ENCODE data around the gene FRMPD3.
A peak's percentile ranks its signal among the peaks of the same experiment; 100 is the strongest.
"Not testable (repeated sequence)": the region's sequence is repeated elsewhere in the genome, so short reads cannot be mapped to it uniquely, and the experiment has no call there.

FRMPD3 gene

GRCh38 chrX:107454302-107454701 is 4.8 kb downstream of the FRMPD3 start:
- DNase-seq (ENCODE audit: low spot score): peak; percentile 18

GRCh38 chrX:107457289-107457688 is 7.8 kb downstream of the FRMPD3 start:
- no peaks in the 10 kb centered on the region for H3K4me1 Mint-ChIP-seq (ENCODE audit: low read depth)
- no peak overlapping the region for H3K4me3 Mint-ChIP-seq
- peaks cover 17% of the 10 kb centered on the region for H3K27me3 Mint-ChIP-seq (ENCODE audit: low read depth)
- H3K36me3 Mint-ChIP-seq (ENCODE audit: low read depth): no peaks in the 10 kb centered on the region
- H3K9me3 Mint-ChIP-seq: no peaks in the 10 kb centered on the region
- DNase-seq (ENCODE audit: low spot score): no peak
- no peak overlapping the region for H3K27ac Mint-ChIP-seq

More at GRCh38 chrX:107454302-107454701, 4.8 kb downstream of the FRMPD3 start:
- Mint-ChIP-seq H3K36me3 (ENCODE audit: low read depth) (no peaks in the 10 kb centered on the region), H3K27me3 (ENCODE audit: low read depth) (peaks cover 36% of the 10 kb centered on the region), H3K27ac (no peak overlapping the region), H3K4me3 (no peak overlapping the region), H3K4me1 (ENCODE audit: low read depth) (peaks cover 4% of the 10 kb centered on the region), H3K9me3 (no peaks in the 10 kb centered on the region)

- H3K4me1 Mint-ChIP-seq (ENCODE audit: low read depth): no peaks in the 10 kb centered on the region
- H3K9me3 Mint-ChIP-seq: no peaks in the 10 kb centered on the region
- H3K4me3 Mint-ChIP-seq: no peak overlapping the region
- no peak overlapping the region for H3K27ac Mint-ChIP-seq
- no peaks in the 10 kb centered on the region for H3K36me3 Mint-ChIP-seq (ENCODE audit: low read depth)
- no peak for DNase-seq (ENCODE audit: low spot score)
- no peaks in the 10 kb centered on the region for H3K27me3 Mint-ChIP-seq (ENCODE audit: low read depth)
Measured at GRCh38 chrX:107465932-107466620, 16.6 kb downstream of the FRMPD3 start.

GRCh38 chrX:107467271-107467670 is 17.8 kb downstream of the FRMPD3 start:
- H3K36me3 Mint-ChIP-seq (ENCODE audit: low read depth): no peaks in the 10 kb centered on the region
- H3K27me3 Mint-ChIP-seq (ENCODE audit: low read depth): no peaks in the 10 kb centered on the region
- no peaks in the 10 kb centered on the region for H3K4me1 Mint-ChIP-seq (ENCODE audit: low read depth)
- H3K4me3 Mint-ChIP-seq: no peak overlapping the region
- H3K27ac Mint-ChIP-seq: no peak overlapping the region
- DNase-seq (ENCODE audit: low spot score): no peak
- H3K9me3 Mint-ChIP-seq: no peaks in the 10 kb centered on the region

GRCh38 chrX:107470198-107470597 is 20.7 kb downstream of the FRMPD3 start:
- Mint-ChIP-seq H3K4me1 (ENCODE audit: low read depth) (no peaks in the 10 kb centered on the region), H3K27me3 (ENCODE audit: low read depth) (no peaks in the 10 kb centered on the region), H3K27ac (no peak overlapping the region), H3K4me3 (no peak overlapping the region), H3K9me3 (no peaks in the 10 kb centered on the region), H3K36me3 (ENCODE audit: low read depth) (no peaks in the 10 kb centered on the region)
- no peak for DNase-seq (ENCODE audit: low spot score)

GRCh38 chrX:107470971-107471370 is 21.5 kb downstream of the FRMPD3 start:
- Mint-ChIP-seq H3K27me3 (ENCODE audit: low read depth) (no peaks in the 10 kb centered on the region), H3K36me3 (ENCODE audit: low read depth) (no peaks in the 10 kb centered on the region), H3K9me3 (no peaks in the 10 kb centered on the region), H3K27ac (no peak overlapping the region), H3K4me3 (no peak overlapping the region), H3K4me1 (ENCODE audit: low read depth) (no peaks in the 10 kb centered on the region)
- no peak for DNase-seq (ENCODE audit: low spot score)

- not testable (repeated sequence) for H3K9me3 Mint-ChIP-seq; H3K36me3 Mint-ChIP-seq (ENCODE audit: low read depth); H3K4me1 Mint-ChIP-seq (ENCODE audit: low read depth); H3K27me3 Mint-ChIP-seq (ENCODE audit: low read depth); H3K27ac Mint-ChIP-seq; DNase-seq (ENCODE audit: low spot score); H3K4me3 Mint-ChIP-seq
Measured at GRCh38 chrX:107471420-107471819, 22.0 kb downstream of the FRMPD3 start.

GRCh38 chrX:107477406-107477805 is 28.0 kb downstream of the FRMPD3 start:
- Mint-ChIP-seq H3K4me1 (ENCODE audit: low read depth) (no peaks in the 10 kb centered on the region), H3K9me3 (no peaks in the 10 kb centered on the region), H3K4me3 (no peak overlapping the region), H3K36me3 (ENCODE audit: low read depth) (no peaks in the 10 kb centered on the region), H3K27me3 (ENCODE audit: low read depth) (no peaks in the 10 kb centered on the region), H3K27ac (no peak overlapping the region)
- no peak for DNase-seq (ENCODE audit: low spot score)

- H3K27ac Mint-ChIP-seq: no peak overlapping the region
- H3K9me3 Mint-ChIP-seq: no peaks in the 10 kb centered on the region
- DNase-seq (ENCODE audit: low spot score): no peak
- H3K4me3 Mint-ChIP-seq: no peak overlapping the region
- no peaks in the 10 kb centered on the region for H3K36me3 Mint-ChIP-seq (ENCODE audit: low read depth)
- H3K27me3 Mint-ChIP-seq (ENCODE audit: low read depth): no peaks in the 10 kb centered on the region
- H3K4me1 Mint-ChIP-seq (ENCODE audit: low read depth): no peaks in the 10 kb centered on the region
Measured at GRCh38 chrX:107480272-107480671, 30.8 kb downstream of the FRMPD3 start.

GRCh38 chrX:107482046-107482445 is 32.6 kb downstream of the FRMPD3 start:
- Mint-ChIP-seq H3K36me3 (ENCODE audit: low read depth) (no peaks in the 10 kb centered on the region), H3K4me3 (no peak overlapping the region), H3K9me3 (no peaks in the 10 kb centered on the region), H3K4me1 (ENCODE audit: low read depth) (no peaks in the 10 kb centered on the region), H3K27me3 (ENCODE audit: low read depth) (no peaks in the 10 kb centered on the region), H3K27ac (no peak overlapping the region)
- DNase-seq (ENCODE audit: low spot score): no peak

GRCh38 chrX:107484002-107484726 is 34.7 kb downstream of the FRMPD3 start:
- no peaks in the 10 kb centered on the region for H3K9me3 Mint-ChIP-seq
- H3K4me1 Mint-ChIP-seq (ENCODE audit: low read depth): no peaks in the 10 kb centered on the region
- no peaks in the 10 kb centered on the region for H3K36me3 Mint-ChIP-seq (ENCODE audit: low read depth)
- no peaks in the 10 kb centered on the region for H3K27me3 Mint-ChIP-seq (ENCODE audit: low read depth)
- no peak overlapping the region for H3K4me3 Mint-ChIP-seq
- no peak overlapping the region for H3K27ac Mint-ChIP-seq
- no peak for DNase-seq (ENCODE audit: low spot score)

- DNase-seq (ENCODE audit: low spot score): no peak
- no peaks in the 10 kb centered on the region for H3K4me1 Mint-ChIP-seq (ENCODE audit: low read depth)
- H3K4me3 Mint-ChIP-seq: no peak overlapping the region
Measured at GRCh38 chrX:107485013-107485412, 35.6 kb downstream of the FRMPD3 start.

GRCh38 chrX:107493141-107493540 is 43.7 kb downstream of the FRMPD3 start:
- Mint-ChIP-seq H3K36me3 (ENCODE audit: low read depth) (no peaks in the 10 kb centered on the region), H3K4me1 (ENCODE audit: low read depth) (no peaks in the 10 kb centered on the region), H3K27me3 (ENCODE audit: low read depth) (peaks cover 3% of the 10 kb centered on the region), H3K9me3 (no peaks in the 10 kb centered on the region), H3K27ac (no peak overlapping the region), H3K4me3 (no peak overlapping the region)
- no peak for DNase-seq (ENCODE audit: low spot score)

More at GRCh38 chrX:107485013-107485412, 35.6 kb downstream of the FRMPD3 start:
- Mint-ChIP-seq H3K9me3 (no peaks in the 10 kb centered on the region), H3K27me3 (ENCODE audit: low read depth) (no peaks in the 10 kb centered on the region), H3K27ac (no peak overlapping the region), H3K36me3 (ENCODE audit: low read depth) (no peaks in the 10 kb centered on the region)

- Mint-ChIP-seq H3K9me3 (no peaks in the 10 kb centered on the region), H3K27ac (no peak overlapping the region), H3K27me3 (ENCODE audit: low read depth) (peaks cover 3% of the 10 kb centered on the region), H3K4me3 (no peak overlapping the region), H3K4me1 (ENCODE audit: low read depth) (no peaks in the 10 kb centered on the region), H3K36me3 (ENCODE audit: low read depth) (no peaks in the 10 kb centered on the region)
- DNase-seq (ENCODE audit: low spot score): no peak
Measured at GRCh38 chrX:107496786-107497185, 47.3 kb downstream of the FRMPD3 start.
